ENCODE data around the gene ZNF486. TPM values are rescaled to one million over a fixed set of nuclear protein-coding genes. Genes with fewer than 3 reads are reported as not detected.
A peak's percentile ranks its signal among the peaks of the same experiment; 100 is the strongest.
"Not testable (repeated sequence)": the region's sequence is repeated elsewhere in the genome, so short reads cannot be mapped to it uniquely, and the experiment has no call there.

The ZNF486 gene
- total RNA-seq, 1 experiment from 2014 or later, result 12.3 TPM

GRCh38 chr19:20182222-20182785 lies 15.3 kb downstream of the ZNF486 start:
- no peak overlapping the region for H3K9ac ChIP-seq (ENCODE audit: low read length)
- no peak overlapping the region for H3K4me2 ChIP-seq (ENCODE audit: low read depth, low read length, poor library complexity, severe bottlenecking)
- no peaks in the 10 kb centered on the region for H3K9me2 ChIP-seq (replicated peaks; ENCODE audit: insufficient read depth, low read length)
- no peaks in the 10 kb centered on the region for H3K4me1 ChIP-seq (ENCODE audit: low read length)
- DNase-seq, result no peak
- H3K36me3 ChIP-seq (ENCODE audit: insufficient read depth, low read length), result peaks cover 4% of the 10 kb centered on the region; the same call in 1 of the 2 replicates
- no peaks in the 10 kb centered on the region for H4K20me1 ChIP-seq (ENCODE audit: insufficient read depth, low read depth, low read length)
- no peaks in the 10 kb centered on the region for H3K9me3 ChIP-seq (ENCODE audit: low read length)
- H3K4me3 ChIP-seq (ENCODE audit: low read length), result no peak overlapping the region
- H2AFZ ChIP-seq (ENCODE audit: low read length), result no peak overlapping the region
- H3K27ac ChIP-seq (ENCODE audit: low read length), result no peak overlapping the region
- H3K27me3 ChIP-seq (ENCODE audit: low read length), result no peaks in the 10 kb centered on the region
- peaks cover 11% of the 10 kb centered on the region; the same call in 1 of the 2 replicates for H3K79me2 ChIP-seq (ENCODE audit: low read length)

GRCh38 chr19:20186174-20186573 lies 19.2 kb downstream of the ZNF486 start:
- no peak overlapping the region for H3K27ac ChIP-seq (ENCODE audit: low read length)
- no peak overlapping the region for H3K9ac ChIP-seq (ENCODE audit: low read length)
- no peaks in the 10 kb centered on the region for H3K27me3 ChIP-seq (ENCODE audit: low read length)
- no peaks in the 10 kb centered on the region for H3K4me1 ChIP-seq (ENCODE audit: low read length)
- no peaks in the 10 kb centered on the region for H3K9me3 ChIP-seq (ENCODE audit: low read length)
- H3K79me2 ChIP-seq (ENCODE audit: low read length), result 0 out of 2 replicates have a peak, but pooled peaks cover 3% of the 10 kb centered on the region
- no peak for DNase-seq
- no peak overlapping the region for H3K4me3 ChIP-seq (ENCODE audit: low read length)
- H3K9me2 ChIP-seq (replicated peaks; ENCODE audit: insufficient read depth, low read length), result no peaks in the 10 kb centered on the region
- H3K4me2 ChIP-seq (ENCODE audit: low read depth, low read length, poor library complexity, severe bottlenecking), result no peak overlapping the region
- H3K36me3 ChIP-seq (ENCODE audit: insufficient read depth, low read length), result peaks cover 29% of the 10 kb centered on the region
- no peaks in the 10 kb centered on the region for H4K20me1 ChIP-seq (ENCODE audit: insufficient read depth, low read depth, low read length)
- H2AFZ ChIP-seq (ENCODE audit: low read length), result no peak overlapping the region

- Histone ChIP-seq H3K9me3 (ENCODE audit: low read length) (peaks cover 24% of the 10 kb centered on the region), H3K27me3 (ENCODE audit: low read length) (no peaks in the 10 kb centered on the region), H3K27ac (ENCODE audit: low read length) (no peak overlapping the region), H3K79me2 (ENCODE audit: low read length) (no peaks in the 10 kb centered on the region), H3K4me3 (ENCODE audit: low read length) (no peak overlapping the region), H4K20me1 (ENCODE audit: insufficient read depth, low read depth, low read length) (no peaks in the 10 kb centered on the region), H3K4me2 (ENCODE audit: low read depth, low read length, poor library complexity, severe bottlenecking) (no peak overlapping the region), H3K4me1 (ENCODE audit: low read length) (no peaks in the 10 kb centered on the region), H3K9me2 (replicated peaks; ENCODE audit: insufficient read depth, low read length) (no peaks in the 10 kb centered on the region), H2AFZ (ENCODE audit: low read length) (no peak overlapping the region), H3K9ac (ENCODE audit: low read length) (no peak overlapping the region), H3K36me3 (ENCODE audit: insufficient read depth, low read length) (peaks cover 50% of the 10 kb centered on the region)
- DNase-seq, result no peak
Observed at GRCh38 chr19:20197747-20198146, 30.7 kb downstream of the ZNF486 start.

- H3K79me2 ChIP-seq (ENCODE audit: low read length), result 0 out of 2 replicates have a peak, but pooled peaks cover 2% of the 10 kb centered on the region
- peaks cover 13% of the 10 kb centered on the region; the same call in 1 of the 2 replicates for H3K36me3 ChIP-seq (ENCODE audit: insufficient read depth, low read length)
- H3K9ac ChIP-seq (ENCODE audit: low read length), result no peak overlapping the region
- no peak overlapping the region for H3K27ac ChIP-seq (ENCODE audit: low read length)
- H3K4me1 ChIP-seq (ENCODE audit: low read length), result no peaks in the 10 kb centered on the region
- H4K20me1 ChIP-seq (ENCODE audit: insufficient read depth, low read depth, low read length), result no peaks in the 10 kb centered on the region
- H2AFZ ChIP-seq (ENCODE audit: low read length), result no peak overlapping the region
- no peak overlapping the region for H3K4me2 ChIP-seq (ENCODE audit: low read depth, low read length, poor library complexity, severe bottlenecking)
- no peak for DNase-seq
- no peak overlapping the region for H3K4me3 ChIP-seq (ENCODE audit: low read length)
- no peaks in the 10 kb centered on the region for H3K9me3 ChIP-seq (ENCODE audit: low read length)
- H3K9me2 ChIP-seq (replicated peaks; ENCODE audit: insufficient read depth, low read length), result no peaks in the 10 kb centered on the region
- no peaks in the 10 kb centered on the region for H3K27me3 ChIP-seq (ENCODE audit: low read length)
Observed at GRCh38 chr19:20209051-20209450, 42.0 kb downstream of the ZNF486 start.

GRCh38 chr19:20214366-20214765 lies 47.4 kb downstream of the ZNF486 start:
- not testable (repeated sequence) for H3K4me1 ChIP-seq (ENCODE audit: low read length); H3K79me2 ChIP-seq (ENCODE audit: low read length); H3K4me2 ChIP-seq (ENCODE audit: low read depth, low read length, poor library complexity, severe bottlenecking); H3K9ac ChIP-seq (ENCODE audit: low read length); H3K9me2 ChIP-seq (replicated peaks; ENCODE audit: insufficient read depth, low read length); H3K27me3 ChIP-seq (ENCODE audit: low read length); H3K4me3 ChIP-seq (ENCODE audit: low read length); H3K27ac ChIP-seq (ENCODE audit: low read length); H2AFZ ChIP-seq (ENCODE audit: low read length); H4K20me1 ChIP-seq (ENCODE audit: insufficient read depth, low read depth, low read length); H3K9me3 ChIP-seq (ENCODE audit: low read length); DNase-seq
- H3K36me3 ChIP-seq (ENCODE audit: insufficient read depth, low read length), result peaks cover 21% of the 10 kb centered on the region

- H3K4me1 ChIP-seq (ENCODE audit: low read length); H3K9me2 ChIP-seq (replicated peaks; ENCODE audit: insufficient read depth, low read length); H3K4me2 ChIP-seq (ENCODE audit: low read depth, low read length, poor library complexity, severe bottlenecking); H4K20me1 ChIP-seq (ENCODE audit: insufficient read depth, low read depth, low read length); H3K36me3 ChIP-seq (ENCODE audit: insufficient read depth, low read length); H3K9me3 ChIP-seq (ENCODE audit: low read length); DNase-seq; H3K79me2 ChIP-seq (ENCODE audit: low read length); H2AFZ ChIP-seq (ENCODE audit: low read length); H3K4me3 ChIP-seq (ENCODE audit: low read length); H3K27me3 ChIP-seq (ENCODE audit: low read length); H3K27ac ChIP-seq (ENCODE audit: low read length); H3K9ac ChIP-seq (ENCODE audit: low read length): not testable (repeated sequence)
Observed at GRCh38 chr19:20221605-20222004, 54.6 kb downstream of the ZNF486 start.

GRCh38 chr19:20233105-20233504 lies 66.1 kb downstream of the ZNF486 start:
- Histone ChIP-seq H3K79me2 (ENCODE audit: low read length) (peaks cover 73% of the 10 kb centered on the region), H3K36me3 (ENCODE audit: insufficient read depth, low read length) (peaks cover 60% of the 10 kb centered on the region), H3K4me2 (ENCODE audit: low read depth, low read length, poor library complexity, severe bottlenecking) (no peak overlapping the region), H3K4me1 (ENCODE audit: low read length) (peaks cover 24% of the 10 kb centered on the region), H3K27ac (ENCODE audit: low read length) (no peak overlapping the region), H3K9ac (ENCODE audit: low read length) (no peak overlapping the region), H2AFZ (ENCODE audit: low read length) (no peak overlapping the region), H4K20me1 (ENCODE audit: insufficient read depth, low read depth, low read length) (no peaks in the 10 kb centered on the region), H3K9me2 (replicated peaks; ENCODE audit: insufficient read depth, low read length) (no peaks in the 10 kb centered on the region), H3K27me3 (ENCODE audit: low read length) (no peaks in the 10 kb centered on the region), H3K4me3 (ENCODE audit: low read length) (no peak overlapping the region), H3K9me3 (ENCODE audit: low read length) (peaks cover 30% of the 10 kb centered on the region)
- DNase-seq, result no peak

GRCh38 chr19:20235156-20235555 lies 68.1 kb downstream of the ZNF486 start:
- Histone ChIP-seq H3K27me3 (ENCODE audit: low read length) (no peaks in the 10 kb centered on the region), H3K9me3 (ENCODE audit: low read length) (peaks cover 28% of the 10 kb centered on the region), H4K20me1 (ENCODE audit: insufficient read depth, low read depth, low read length) (no peaks in the 10 kb centered on the region), H3K4me2 (ENCODE audit: low read depth, low read length, poor library complexity, severe bottlenecking) (peak overlapping the region; percentile 7), H2AFZ (ENCODE audit: low read length) (no peak overlapping the region), H3K4me3 (ENCODE audit: low read length) (peak overlapping the region; percentile 3; the same call in 1 of the 2 replicates), H3K9me2 (replicated peaks; ENCODE audit: insufficient read depth, low read length) (no peaks in the 10 kb centered on the region), H3K9ac (ENCODE audit: low read length) (no peak overlapping the region), H3K27ac (ENCODE audit: low read length) (peak overlapping the region; percentile 75), H3K4me1 (ENCODE audit: low read length) (peaks cover 29% of the 10 kb centered on the region), H3K79me2 (ENCODE audit: low read length) (peaks cover 70% of the 10 kb centered on the region), H3K36me3 (ENCODE audit: insufficient read depth, low read length) (peaks cover 57% of the 10 kb centered on the region)
- DNase-seq, result peak; percentile 70

Measured in Karpas-422 (cell line).